B cell (primary cell): ENCODE data around the gene MEG3. TPM values are rescaled to one million over a fixed set of nuclear protein-coding genes. Genes with fewer than 3 reads are reported as not detected.

Experiments
- ATAC-seq: fragments of 200-7000 bp; cut with Tn5 transposase; one replicate; pipeline ENCODE4 v1.10.0; 2021; ENCODE audit warnings: low read depth, mild to moderate bottlenecking, moderate number of reproducible peaks, moderate library complexity
- CTCF ChIA-PET: fragments of 350-600 bp; sonication (Branson Sonifier 250); formaldehyde crosslinking; loops from one replicate; lab custom pipeline; 2021; ENCODE audit warnings: antibody characterized with exemption, inconsistent platforms; lab: Charles Lee
- POLR2A ChIA-PET: fragments of 350-600 bp; sonication (Branson Sonifier 250); formaldehyde crosslinking; loops from one replicate; lab custom pipeline; 2021; ENCODE audit warnings: antibody characterized with exemption; lab: Charles Lee
- DNase-seq: peaks from one replicate; pipeline ENCODE4 v3.0.0; 2013
- H2AFZ ChIP-seq: 2 replicates; pipeline ENCODE4 v1.6.1; 2012; ENCODE audit warnings: mild to moderate bottlenecking, low read depth, low read length; ENCODE audit not compliant: insufficient read depth, poor library complexity, severe bottlenecking
- H3K27ac ChIP-seq, 2 donors: 1 replicate in 1 of 2; 2 replicates in 1 of 2; pipeline ENCODE4 v1.5.1; 2012 to 2013; ENCODE audit warnings: low read length in 2 of 2, mild to moderate bottlenecking in 2 of 2, moderate library complexity in 1 of 2
- H3K27me3 ChIP-seq, 4 experiments: fragments of 200-600 bp in 1 of 4; sonication (generic) in 1 of 4; replicated peaks in 1 of 4; 1 replicate in 2 of 4; 2 replicates in 2 of 4; pipeline versions ENCODE4 v1.6.1 to v1.7.0; 2013 to 2016; ENCODE audit warnings: low read length in 3 of 4, mild to moderate bottlenecking in 2 of 4, mixed read lengths in 1 of 4, moderate library complexity in 1 of 4; ENCODE audit not compliant: insufficient read depth in 4 of 4, control insufficient read depth in 3 of 4; ENCODE audit errors: control extremely low read depth in 1 of 4
- H3K36me3 ChIP-seq, 2 experiments: replicated peaks in 1 of 2; 1 replicate in 1 of 2; 2 replicates in 1 of 2; pipeline versions ENCODE4 v1.6.1 to v1.7.1; 2013; ENCODE audit warnings: low read length in 1 of 2; ENCODE audit not compliant: insufficient read depth in 2 of 2, control insufficient read depth in 1 of 2; ENCODE audit errors: control extremely low read depth in 1 of 2, extremely low read depth in 1 of 2
- H3K4me1 ChIP-seq, 2 donors: fragments of 200-600 bp in 1 of 2; sonication (generic) in 1 of 2; 1 replicate in 1 of 2; 2 replicates in 1 of 2; pipeline versions ENCODE4 v1.5.1 to v1.6.1; 2013 to 2017; ENCODE audit warnings: low read length in 2 of 2; ENCODE audit not compliant: control insufficient read depth in 2 of 2, insufficient read depth in 2 of 2
- H3K4me2 ChIP-seq: replicated peaks from 2 replicates; pipeline ENCODE3; 2012; ENCODE audit warnings: mild to moderate bottlenecking, low read depth, low read length; ENCODE audit not compliant: poor library complexity, severe bottlenecking
- H3K4me3 ChIP-seq, 5 experiments: fragments of 200-600 bp in 1 of 5; sonication (generic) in 1 of 5; 1 replicate in 3 of 5; 2 replicates in 2 of 5; pipeline versions ENCODE4 v1.5.1 to v1.7.0; 2011 to 2016; ENCODE audit warnings: low read length in 4 of 5, mild to moderate bottlenecking in 4 of 5, low read depth in 2 of 5, control low read depth in 1 of 5, moderate library complexity in 1 of 5; ENCODE audit not compliant: insufficient read depth in 1 of 5; ENCODE audit errors: control extremely low read depth in 1 of 5, extremely low read depth in 1 of 5
- H3K79me2 ChIP-seq: fragments of 200-600 bp; sonication (generic); one replicate; pipeline ENCODE4 v1.6.0; 2016; ENCODE audit warnings: low read length; ENCODE audit not compliant: control insufficient read depth, insufficient read depth
- H3K9ac ChIP-seq: fragments of 200-600 bp; sonication (generic); 2 replicates; pipeline ENCODE4 v1.6.1; 2017; ENCODE audit warnings: mild to moderate bottlenecking, low read length, moderate library complexity
- H3K9me3 ChIP-seq, 3 donors: one replicate each; pipeline versions ENCODE4 v1.6.1 to v1.7.1; 2013; ENCODE audit warnings: low read length in 2 of 3; ENCODE audit not compliant: control insufficient read depth in 2 of 3, insufficient read depth in 1 of 3; ENCODE audit errors: control extremely low read depth in 1 of 3
- H4K20me1 ChIP-seq: 2 replicates; pipeline ENCODE4 v1.6.0; 2012; ENCODE audit warnings: mild to moderate bottlenecking, low read length; ENCODE audit not compliant: insufficient read depth, control insufficient read depth, poor library complexity, severe bottlenecking
- H3K27ac Mint-ChIP-seq: one replicate; pipeline ENCODE4 v1.8.0; 2021; ENCODE audit warnings: mixed read lengths
- H3K27me3 Mint-ChIP-seq: one replicate; pipeline ENCODE4 v1.8.0; 2021; ENCODE audit warnings: mixed read lengths
- H3K4me1 Mint-ChIP-seq: one replicate; pipeline ENCODE4 v1.8.0; 2021; ENCODE audit warnings: mixed read lengths
- H3K4me3 Mint-ChIP-seq: one replicate; pipeline ENCODE4 v1.8.0; 2021; ENCODE audit warnings: mixed read lengths
- H3K9me3 Mint-ChIP-seq: one replicate; pipeline ENCODE4 v1.8.0; 2022; ENCODE audit warnings: mixed read lengths; ENCODE audit not compliant: insufficient read depth
- EZH2 ChIP-seq: IDR thresholded peaks from 2 replicates; pipeline ENCODE4 v1.6.1; 2012; ENCODE audit warnings: borderline replicate concordance, low read depth, mild to moderate bottlenecking, moderate library complexity, low read length; ENCODE audit not compliant: insufficient read depth, poor library complexity, severe bottlenecking
- WGBS: methylation state at CpG from one replicate; pipeline ENCODE4 v1.1.5; 2013; ENCODE audit warnings: missing lambda C conversion rate; ENCODE audit not compliant: insufficient coverage; 5-methylcytosine and 5-hydroxymethylcytosine counted together
- intact Hi-C: fragments of 100-400 bp; cut with micrococcal nuclease; formaldehyde crosslinking; loops from one replicate; pipeline ENCODE4 v1.10.0; 2022
- polyA plus RNA-seq: library from polyadenylated mRNA; depleted of rRNA; stranded (reverse); fragments of >200 nt; gene quantifications from 2 replicates; pipeline ENCODE4 v1.2.3, GENCODE V29; 2012
- total RNA-seq, 2 donors: library from RNA; stranded (reverse); fragments of 120-200 nt in 1 of 2; gene quantifications; 1 replicate in 1 of 2; 2 replicates in 1 of 2; pipeline versions ENCODE4 v1.2.3 to v1.2.4, GENCODE V29; 2013 to 2022
- TF ChIP-seq, protein P1 (sequence below): fragments of 200-600 bp; IDR thresholded peaks from one replicate; pipeline ENCODE4 v1.8.0; 2022; ENCODE audit warnings: antibody characterized with exemption, mild to moderate bottlenecking

Gene MEG3
- total and polyA plus RNA-seq, 2 donors (not counting 1 experiment from before 2014, with no cell fraction given), result 0.13 TPM; not detected in 1

DNA sequence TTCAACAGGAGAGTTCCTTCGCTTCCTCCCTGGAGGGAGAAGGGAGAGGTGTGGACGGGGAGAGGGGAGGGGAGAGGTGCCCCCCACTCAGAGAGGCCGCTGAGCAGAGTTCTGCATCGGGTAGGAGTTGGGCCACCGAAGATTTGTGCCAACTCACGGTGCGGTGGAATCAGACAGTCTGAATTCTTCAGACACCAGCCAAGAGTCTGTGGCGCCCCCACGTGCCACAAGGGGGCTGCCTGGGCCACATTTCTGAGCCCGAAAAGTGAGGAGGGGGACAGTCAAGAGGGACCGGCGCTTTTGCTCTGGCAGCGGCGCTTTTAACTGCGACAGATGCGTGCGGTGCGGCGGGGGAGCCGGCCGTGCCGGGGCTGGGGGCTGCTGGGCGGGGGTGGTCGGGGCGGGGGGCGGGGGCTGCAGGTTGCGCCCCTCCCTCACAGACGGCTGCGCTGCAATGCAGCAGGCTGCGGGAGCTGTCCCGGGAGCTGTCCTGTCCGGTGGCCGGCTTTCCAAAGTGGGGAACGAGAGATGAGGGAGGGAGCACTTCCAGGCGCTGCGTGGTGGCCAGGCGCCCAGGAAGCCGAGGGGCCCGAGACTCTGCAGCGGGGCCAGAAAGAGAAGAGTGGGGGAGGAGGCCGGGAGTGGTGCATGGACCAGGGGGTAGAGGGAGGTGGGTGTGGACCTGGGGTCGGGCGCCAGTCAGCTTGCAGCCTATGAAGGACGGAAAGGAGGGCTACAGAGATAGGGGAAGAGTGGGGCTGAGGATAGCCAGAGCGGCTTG is 78.6 kb downstream of the MEG3 start:
- peaks cover 41% of the 10 kb centered on the region for H3K27me3 Mint-ChIP-seq
- CTCF ChIA-PET, result no interaction called here

DNA sequence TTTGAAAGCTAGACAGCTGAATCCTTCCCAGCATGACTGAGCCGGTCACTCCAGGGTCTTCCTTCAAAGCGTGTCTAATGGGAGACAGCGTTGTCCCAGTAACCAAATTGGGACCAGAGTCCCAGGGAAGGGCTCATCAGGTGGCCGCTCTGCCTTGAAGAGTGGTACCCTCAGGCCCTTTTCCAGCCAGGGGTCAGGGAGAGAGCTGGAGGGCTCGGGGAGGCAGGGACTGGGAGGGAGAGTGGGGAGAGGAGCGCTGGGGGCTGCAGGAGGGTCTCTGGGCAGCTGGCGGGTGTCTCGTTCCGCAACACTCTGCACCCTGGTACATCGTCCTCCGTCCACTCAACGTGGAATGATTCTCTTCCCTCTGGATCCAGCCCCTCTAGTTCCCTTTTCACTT is 79.2 kb downstream of the MEG3 start:
- Mint-ChIP-seq H3K4me3 (no peak overlapping the region), H3K27me3 (peaks cover 37% of the 10 kb centered on the region), H3K27ac (no peak overlapping the region), H3K9me3 (no peaks in the 10 kb centered on the region), H3K4me1 (no peaks in the 10 kb centered on the region)
- Histone ChIP-seq H3K36me3 (no peaks in the 10 kb centered on the region), H3K9ac (no peak overlapping the region), H3K9me3 (peaks cover 0 to 27% (median 0%) of the 10 kb centered on the region in 3 donors), H3K4me2 (no peak overlapping the region), H4K20me1 (no peaks in the 10 kb centered on the region), H3K79me2 (no peaks in the 10 kb centered on the region), H3K27me3 (peaks cover 0 to 22% (median 3%) of the 10 kb centered on the region in 4 experiments), H2AFZ (no peak overlapping the region), H3K4me1 (no peaks in the 10 kb centered on the region), H3K4me3 (no peak overlapping the region), H3K27ac (no peak overlapping the region)
- intact Hi-C loops, result no loop called here
- 94% methylated on average over 10 of the region's 12 CpGs for WGBS
- DNase-seq, result no peak
- TF ChIP-seq, protein P1, sequence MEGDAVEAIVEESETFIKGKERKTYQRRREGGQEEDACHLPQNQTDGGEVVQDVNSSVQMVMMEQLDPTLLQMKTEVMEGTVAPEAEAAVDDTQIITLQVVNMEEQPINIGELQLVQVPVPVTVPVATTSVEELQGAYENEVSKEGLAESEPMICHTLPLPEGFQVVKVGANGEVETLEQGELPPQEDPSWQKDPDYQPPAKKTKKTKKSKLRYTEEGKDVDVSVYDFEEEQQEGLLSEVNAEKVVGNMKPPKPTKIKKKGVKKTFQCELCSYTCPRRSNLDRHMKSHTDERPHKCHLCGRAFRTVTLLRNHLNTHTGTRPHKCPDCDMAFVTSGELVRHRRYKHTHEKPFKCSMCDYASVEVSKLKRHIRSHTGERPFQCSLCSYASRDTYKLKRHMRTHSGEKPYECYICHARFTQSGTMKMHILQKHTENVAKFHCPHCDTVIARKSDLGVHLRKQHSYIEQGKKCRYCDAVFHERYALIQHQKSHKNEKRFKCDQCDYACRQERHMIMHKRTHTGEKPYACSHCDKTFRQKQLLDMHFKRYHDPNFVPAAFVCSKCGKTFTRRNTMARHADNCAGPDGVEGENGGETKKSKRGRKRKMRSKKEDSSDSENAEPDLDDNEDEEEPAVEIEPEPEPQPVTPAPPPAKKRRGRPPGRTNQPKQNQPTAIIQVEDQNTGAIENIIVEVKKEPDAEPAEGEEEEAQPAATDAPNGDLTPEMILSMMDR, result no peak
- no peak for TF ChIP-seq EZH2
- CTCF ChIA-PET, result no interaction called here
- POLR2A ChIA-PET, result no interaction called here
- ATAC-seq, result no peak

More for the DNA sequence above, 78.6 kb downstream of the MEG3 start:
- Mint-ChIP-seq H3K9me3 (no peaks in the 10 kb centered on the region), H3K4me1 (no peaks in the 10 kb centered on the region), H3K27ac (no peak overlapping the region), H3K4me3 (no peak overlapping the region)
- H3K36me3 ChIP-seq, result no peaks in the 10 kb centered on the region
- 45% methylated on average over 35 of the region's 45 CpGs for WGBS
- no peak overlapping the region for H3K9ac ChIP-seq
- H3K4me2 ChIP-seq, result no peak overlapping the region
- no peak overlapping the region for H2AFZ ChIP-seq
- intact Hi-C loops, result no loop called here
- H4K20me1 ChIP-seq, result no peaks in the 10 kb centered on the region
- H3K27me3 ChIP-seq, result peaks cover 0 to 27% (median 3%) of the 10 kb centered on the region in 4 experiments
- H3K9me3 ChIP-seq, result peaks cover 0 to 27% (median 0%) of the 10 kb centered on the region in 3 donors
- POLR2A ChIA-PET, result no interaction called here
- no peaks in the 10 kb centered on the region for H3K79me2 ChIP-seq
- TF ChIP-seq EZH2, result no peak
- TF ChIP-seq, protein P1, result no peak
- no peaks in the 10 kb centered on the region for H3K4me1 ChIP-seq
- no peak for DNase-seq
- no peak for ATAC-seq
- H3K4me3 ChIP-seq, result no peak overlapping the region
- H3K27ac ChIP-seq, result no peak overlapping the region
